ENCODE data around the gene RRBP1. TPM values are rescaled to one million over a fixed set of nuclear protein-coding genes. Genes with fewer than 3 reads are reported as not detected.
"Not testable (repeated sequence)": the region's sequence is repeated elsewhere in the genome, so short reads cannot be mapped to it uniquely, and the experiment has no call there.

RRBP1 gene
- total RNA-seq, 2 donors from 2014 or later: 68.6 to 127 TPM

- ATAC-seq: no peak
- no peak for DNase-seq
These were observed 11.0 kb downstream of the RRBP1 start for GRCh38 chr20:17671011-17671410.

GRCh38 chr20:17669306-17669931, 12.6 kb downstream of the RRBP1 start:
- DNase-seq (no peak), ATAC-seq (no peak)
- intact Hi-C loops (cut with DNase I): no loop called here

More at GRCh38 chr20:17671011-17671410, 11.0 kb downstream of the RRBP1 start:
- intact Hi-C loops (cut with DNase I): no loop called here

GRCh38 chr20:17668432-17668831, 13.6 kb downstream of the RRBP1 start:
- no peak for ATAC-seq
- intact Hi-C loops (cut with DNase I): no loop called here
- no peak for DNase-seq

- intact Hi-C loops (cut with DNase I): no loop called here
- no peak for ATAC-seq
- DNase-seq: no peak
These were observed 14.6 kb downstream of the RRBP1 start for GRCh38 chr20:17667445-17667844.

GRCh38 chr20:17666481-17666880, 15.6 kb downstream of the RRBP1 start:
- intact Hi-C loops (cut with DNase I): no loop called here
- no peak for DNase-seq
- peak; percentile 41 to 61 for ATAC-seq

- ATAC-seq (no peak), DNase-seq (no peak)
- intact Hi-C loops (cut with DNase I): no loop called here
These were observed 16.3 kb downstream of the RRBP1 start for GRCh38 chr20:17665756-17666155.

- intact Hi-C loops (cut with DNase I): loop anchor here in 1 of 2 donors (5.0 kb wide), 2 partner anchors 233 to 473 kb away; partner anchors contain the start of genes KAT14 and PET117
- DNase-seq (no peak), ATAC-seq (no peak)
These were observed 17.9 kb downstream of the RRBP1 start for GRCh38 chr20:17664025-17664633.

- intact Hi-C loops (cut with DNase I): loop anchor here in 1 of 2 donors (5.0 kb wide), 2 partner anchors 234 to 474 kb away; partner anchors contain the start of genes KAT14 and PET117
- DNase-seq: no peak
- ATAC-seq: no peak
These were observed 18.6 kb downstream of the RRBP1 start for GRCh38 chr20:17663486-17663885.

- intact Hi-C loops (cut with DNase I): loop anchor here in 1 of 2 donors (5.0 kb wide), 2 partner anchors 234 to 474 kb away; partner anchors contain the start of genes KAT14 and PET117
- ATAC-seq (peak; percentile 38 to 40), DNase-seq (no peak)
These were observed 19.0 kb downstream of the RRBP1 start for GRCh38 chr20:17663040-17663399.

- intact Hi-C loops (cut with DNase I): loop anchor here in 1 of 2 donors (5.0 kb wide), 2 partner anchors 235 to 475 kb away; partner anchors contain the start of genes KAT14 and PET117
- ATAC-seq (peak; percentile 67 to 86), DNase-seq (peak; percentile 73)
These were observed 19.6 kb downstream of the RRBP1 start for GRCh38 chr20:17662333-17663039.

GRCh38 chr20:17661121-17661744, 20.8 kb downstream of the RRBP1 start:
- intact Hi-C loops (cut with DNase I): loop anchor here in 1 of 2 donors (5.0 kb wide), 2 partner anchors 236 to 476 kb away; partner anchors contain the start of genes KAT14 and PET117
- ATAC-seq: peak; percentile 13 to 41
- DNase-seq: peak; percentile 13

- DNase-seq (peak; percentile 19), ATAC-seq (peak in 1 of 2 donors; percentile 12)
- intact Hi-C loops (cut with DNase I): loop anchor here in 1 of 2 donors (5.0 kb wide), 2 partner anchors 237 to 477 kb away; partner anchors contain the start of genes KAT14 and PET117
These were observed 21.4 kb downstream of the RRBP1 start for GRCh38 chr20:17660667-17661066.

GRCh38 chr20:17659801-17660200, 22.2 kb downstream of the RRBP1 start:
- peak; percentile 3 for DNase-seq
- no peak for ATAC-seq
- intact Hi-C loops (cut with DNase I): loop anchor here in 1 of 2 donors (5.0 kb wide), 2 partner anchors 238 to 478 kb away; partner anchors contain the start of genes KAT14 and PET117

- DNase-seq; intact Hi-C loops (cut with DNase I); ATAC-seq: not testable (repeated sequence)
These were observed 22.7 kb downstream of the RRBP1 start for GRCh38 chr20:17659344-17659743.

- DNase-seq (no peak), ATAC-seq (no peak)
- intact Hi-C loops (cut with DNase I): no loop called here
These were observed 23.4 kb downstream of the RRBP1 start for GRCh38 chr20:17658648-17658993.

- ATAC-seq (no peak), DNase-seq (no peak)
- intact Hi-C loops (cut with DNase I): no loop called here
These were observed 24.0 kb downstream of the RRBP1 start for GRCh38 chr20:17657898-17658647.

- ATAC-seq (peak in 1 of 2 donors; percentile 56), DNase-seq (peak; percentile 11)
- intact Hi-C loops (cut with DNase I): no loop called here
These were observed 24.8 kb downstream of the RRBP1 start for GRCh38 chr20:17657079-17657825.

All from left cardiac atrium (tissue), 4 donors.